ENCODE data around the gene LRTM2. TPM values are rescaled to one million over a fixed set of nuclear protein-coding genes. Genes with fewer than 3 reads are reported as not detected.

Gene LRTM2
- total RNA-seq, 1 donor from 2014 or later: not detected

DNA sequence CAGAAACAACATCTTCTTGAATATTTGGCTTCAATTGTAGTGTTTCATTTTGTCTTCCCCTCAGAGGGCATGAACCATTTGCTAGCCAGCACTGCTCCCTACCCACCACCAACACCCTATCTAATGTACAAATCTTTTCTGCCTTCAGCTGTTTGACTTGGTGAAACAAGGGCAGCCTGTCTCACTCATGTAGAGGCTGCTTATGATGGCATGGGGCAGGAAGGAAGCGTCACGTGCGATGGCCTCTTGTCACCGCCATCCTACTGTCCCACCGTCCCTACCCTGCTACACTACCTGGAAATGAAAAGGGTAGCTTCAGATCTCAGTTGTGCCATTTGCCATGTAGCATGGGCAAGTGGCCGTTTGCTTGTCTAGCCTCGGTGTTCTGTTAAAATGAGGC, 29.9 kb upstream of the LRTM2 start:
- Histone ChIP-seq H3K4me3 (no peak overlapping the region), H3K4me1 (peaks cover 3% of the 10 kb centered on the region), H3K9me3 (no peaks in the 10 kb centered on the region), H3K27me3 (no peaks in the 10 kb centered on the region), H3K27ac (no peak overlapping the region), H3K36me3 (peaks cover 0 to 10% of the 10 kb centered on the region in 2 donors)
- no peak for DNase-seq (ENCODE audit: extremely low spot score in 2 of 2)
- intact Hi-C loops (cut with DNase I): loop anchor here (2.0 to 10.0 kb wide), 2 partner anchors 142 to 244 kb away; no protein-coding TSS in a partner anchor
- TF ChIP-seq POLR2AphosphoS5 (IDR thresholded peaks at IDR 0.05; ENCODE audit: insufficient read depth in 1 of 2, low read depth in 1 of 2) (no peak), POLR2A (IDR thresholded peaks at IDR 0.05) (no peak)
- TF ChIP-seq, protein P1, sequence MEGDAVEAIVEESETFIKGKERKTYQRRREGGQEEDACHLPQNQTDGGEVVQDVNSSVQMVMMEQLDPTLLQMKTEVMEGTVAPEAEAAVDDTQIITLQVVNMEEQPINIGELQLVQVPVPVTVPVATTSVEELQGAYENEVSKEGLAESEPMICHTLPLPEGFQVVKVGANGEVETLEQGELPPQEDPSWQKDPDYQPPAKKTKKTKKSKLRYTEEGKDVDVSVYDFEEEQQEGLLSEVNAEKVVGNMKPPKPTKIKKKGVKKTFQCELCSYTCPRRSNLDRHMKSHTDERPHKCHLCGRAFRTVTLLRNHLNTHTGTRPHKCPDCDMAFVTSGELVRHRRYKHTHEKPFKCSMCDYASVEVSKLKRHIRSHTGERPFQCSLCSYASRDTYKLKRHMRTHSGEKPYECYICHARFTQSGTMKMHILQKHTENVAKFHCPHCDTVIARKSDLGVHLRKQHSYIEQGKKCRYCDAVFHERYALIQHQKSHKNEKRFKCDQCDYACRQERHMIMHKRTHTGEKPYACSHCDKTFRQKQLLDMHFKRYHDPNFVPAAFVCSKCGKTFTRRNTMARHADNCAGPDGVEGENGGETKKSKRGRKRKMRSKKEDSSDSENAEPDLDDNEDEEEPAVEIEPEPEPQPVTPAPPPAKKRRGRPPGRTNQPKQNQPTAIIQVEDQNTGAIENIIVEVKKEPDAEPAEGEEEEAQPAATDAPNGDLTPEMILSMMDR (IDR thresholded peaks at IDR 0.05): no peak

DNA sequence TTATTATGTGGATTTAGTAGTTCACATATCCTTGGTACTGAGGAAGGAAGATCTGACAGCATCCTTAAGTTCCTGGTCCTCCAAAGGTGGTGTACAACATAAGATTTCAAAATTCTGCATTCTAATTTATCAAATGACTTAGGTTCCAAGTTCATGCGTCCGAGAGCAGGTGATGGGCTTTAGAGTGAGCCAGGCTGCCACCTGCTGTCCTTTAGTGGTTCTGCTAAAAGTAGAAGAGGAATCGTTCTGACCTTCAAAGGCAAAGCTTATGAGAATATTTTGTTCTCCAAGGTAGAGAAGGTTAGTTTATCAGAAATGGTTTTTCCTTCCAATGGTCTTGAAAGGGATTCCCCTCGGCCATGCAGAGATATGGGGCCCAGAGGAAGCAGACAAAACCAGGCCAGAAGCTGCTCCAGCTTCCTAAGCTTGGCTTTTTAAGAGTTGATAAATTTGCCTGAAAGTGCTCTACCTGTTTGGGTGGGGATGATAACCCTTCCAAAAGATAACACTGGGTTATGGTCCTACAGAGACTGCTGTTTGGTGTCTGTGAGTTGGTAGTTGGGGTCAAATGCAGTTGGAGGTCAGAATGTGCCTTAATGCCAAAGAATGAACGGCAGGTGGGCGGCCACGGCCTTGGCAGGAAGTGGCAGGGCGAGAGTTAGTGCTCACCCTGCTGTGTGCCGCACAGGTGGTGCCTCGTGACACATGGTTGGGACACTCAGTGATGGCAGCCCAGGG, 29.1 kb upstream of the LRTM2 start:
- Histone ChIP-seq H3K36me3 (peaks cover 0 to 8% of the 10 kb centered on the region in 2 donors), H3K27ac (no peak overlapping the region), H3K27me3 (no peaks in the 10 kb centered on the region), H3K9me3 (no peaks in the 10 kb centered on the region), H3K4me1 (peaks cover 7% of the 10 kb centered on the region), H3K4me3 (no peak overlapping the region)
- no peak for DNase-seq (ENCODE audit: extremely low spot score in 2 of 2)
- no peak for TF ChIP-seq POLR2A (IDR thresholded peaks at IDR 0.05)
- TF ChIP-seq, protein P1 (IDR thresholded peaks at IDR 0.05): peak; percentile 43 to 82 (median 71)
- peak in 1 of 2 donors; percentile 30 for TF ChIP-seq POLR2AphosphoS5 (IDR thresholded peaks at IDR 0.05; ENCODE audit: insufficient read depth in 1 of 2, low read depth in 1 of 2)
- intact Hi-C loops (cut with DNase I): loop anchor here (2.0 to 10.0 kb wide), 2 partner anchors 142 to 244 kb away; no protein-coding TSS in a partner anchor

DNA sequence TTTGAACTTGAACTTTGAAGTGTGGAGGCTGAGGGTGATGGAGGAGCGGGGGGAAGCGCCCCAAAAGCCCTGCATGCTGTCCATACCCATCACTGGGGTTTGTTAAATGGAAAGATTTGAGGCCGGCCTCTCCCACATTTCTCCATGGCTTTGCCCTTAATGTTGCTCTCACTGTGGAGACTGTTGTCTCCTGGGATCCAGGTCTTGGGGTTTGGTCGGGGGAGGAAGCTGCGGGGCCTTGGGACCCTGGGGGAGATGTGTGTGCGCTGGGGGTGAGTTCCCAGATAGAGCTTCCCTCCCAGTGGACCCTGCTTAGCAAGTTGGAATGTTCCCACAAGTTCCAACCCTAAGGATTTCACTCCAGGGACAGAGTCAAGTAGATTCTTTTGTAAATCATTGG, 28.0 kb upstream of the LRTM2 start:
- TF ChIP-seq, protein P1 (IDR thresholded peaks at IDR 0.05): no peak
- TF ChIP-seq POLR2A (IDR thresholded peaks at IDR 0.05): no peak
- no peak for TF ChIP-seq POLR2AphosphoS5 (IDR thresholded peaks at IDR 0.05; ENCODE audit: insufficient read depth in 1 of 2, low read depth in 1 of 2)
- Histone ChIP-seq H3K4me3 (no peak overlapping the region), H3K4me1 (peaks cover 18% of the 10 kb centered on the region), H3K27me3 (no peaks in the 10 kb centered on the region), H3K9me3 (no peaks in the 10 kb centered on the region), H3K36me3 (no peaks in the 10 kb centered on the region), H3K27ac (no peak overlapping the region)
- intact Hi-C loops (cut with DNase I): loop anchor here (10.0 kb wide), 1 partner anchor 242 kb away; no protein-coding TSS in a partner anchor
- no peak for DNase-seq (ENCODE audit: extremely low spot score in 2 of 2)

DNA sequence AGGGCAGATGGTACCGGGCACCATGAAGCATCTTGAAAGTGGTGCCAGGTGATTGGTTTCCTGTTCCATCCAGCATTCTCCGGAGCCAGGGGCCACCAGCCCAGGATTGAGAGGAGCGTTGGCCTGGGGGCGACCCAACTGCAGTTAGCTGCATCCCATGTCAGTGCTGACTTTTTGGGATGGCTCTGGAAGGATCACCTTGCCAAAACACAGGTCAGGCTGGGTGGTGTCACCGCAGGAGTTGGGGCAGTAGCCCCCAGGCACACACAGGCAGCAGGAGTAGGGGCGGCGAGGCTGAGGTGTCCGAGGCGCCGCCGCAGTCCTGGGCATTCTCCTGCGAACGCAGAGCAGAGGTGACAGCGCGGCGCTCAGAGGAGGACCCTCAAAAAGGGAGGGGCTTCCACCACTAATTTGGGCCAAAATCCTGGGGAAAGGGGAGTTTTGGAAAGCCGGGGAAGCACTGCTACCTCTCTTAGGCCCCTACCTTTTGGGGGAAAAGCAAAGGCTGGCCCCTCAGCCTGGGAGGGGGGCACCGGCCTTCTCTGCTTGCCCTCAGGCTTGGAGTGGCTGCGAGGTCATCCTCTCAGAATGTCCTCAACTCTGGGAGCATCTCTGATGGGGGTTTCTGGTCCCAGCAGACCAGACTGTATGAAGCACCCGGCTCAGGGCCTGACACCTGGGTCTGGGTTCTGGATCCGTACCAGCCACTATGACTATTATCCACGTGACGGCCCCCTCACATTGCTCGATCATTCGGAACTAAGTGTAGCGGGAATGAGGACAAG, 26.7 kb upstream of the LRTM2 start:
- Histone ChIP-seq H3K9me3 (no peaks in the 10 kb centered on the region), H3K27ac (no peak overlapping the region), H3K4me1 (peaks cover 23% of the 10 kb centered on the region), H3K4me3 (no peak overlapping the region), H3K27me3 (no peaks in the 10 kb centered on the region), H3K36me3 (no peaks in the 10 kb centered on the region)
- DNase-seq (ENCODE audit: extremely low spot score in 2 of 2): peak; percentile 80 to 93
- TF ChIP-seq POLR2A (IDR thresholded peaks at IDR 0.05): no peak
- TF ChIP-seq POLR2AphosphoS5 (IDR thresholded peaks at IDR 0.05; ENCODE audit: insufficient read depth in 1 of 2, low read depth in 1 of 2): no peak
- TF ChIP-seq, protein P1 (IDR thresholded peaks at IDR 0.05): no peak
- intact Hi-C loops (cut with DNase I): loop anchor here (10.0 kb wide), 1 partner anchor 241 kb away; no protein-coding TSS in a partner anchor

All from vagina (tissue), 2 donors.